ENCODE measurements around the gene KRTAP13-3. TPM values are rescaled to one million over a fixed set of nuclear protein-coding genes. Genes with fewer than 3 reads are reported as not detected.

KRTAP13-3 gene
- total and polyA plus RNA-seq, 9 of the 15 experiments (the other 6 are each of a cell fraction or from before 2014, with no cell fraction given), result not detected

GRCh38 chr21:30439975-30440374, 14.2 kb upstream of the KRTAP13-3 start, which contains the start of gene KRTAP15-1 (continued):
- TF ChIP-seq, protein P1, sequence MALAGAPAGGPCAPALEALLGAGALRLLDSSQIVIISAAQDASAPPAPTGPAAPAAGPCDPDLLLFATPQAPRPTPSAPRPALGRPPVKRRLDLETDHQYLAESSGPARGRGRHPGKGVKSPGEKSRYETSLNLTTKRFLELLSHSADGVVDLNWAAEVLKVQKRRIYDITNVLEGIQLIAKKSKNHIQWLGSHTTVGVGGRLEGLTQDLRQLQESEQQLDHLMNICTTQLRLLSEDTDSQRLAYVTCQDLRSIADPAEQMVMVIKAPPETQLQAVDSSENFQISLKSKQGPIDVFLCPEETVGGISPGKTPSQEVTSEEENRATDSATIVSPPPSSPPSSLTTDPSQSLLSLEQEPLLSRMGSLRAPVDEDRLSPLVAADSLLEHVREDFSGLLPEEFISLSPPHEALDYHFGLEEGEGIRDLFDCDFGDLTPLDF (CRISPR knock-in tag; IDR thresholded peaks at IDR 0.05), result no peak
- TF ChIP-seq, protein P2, sequence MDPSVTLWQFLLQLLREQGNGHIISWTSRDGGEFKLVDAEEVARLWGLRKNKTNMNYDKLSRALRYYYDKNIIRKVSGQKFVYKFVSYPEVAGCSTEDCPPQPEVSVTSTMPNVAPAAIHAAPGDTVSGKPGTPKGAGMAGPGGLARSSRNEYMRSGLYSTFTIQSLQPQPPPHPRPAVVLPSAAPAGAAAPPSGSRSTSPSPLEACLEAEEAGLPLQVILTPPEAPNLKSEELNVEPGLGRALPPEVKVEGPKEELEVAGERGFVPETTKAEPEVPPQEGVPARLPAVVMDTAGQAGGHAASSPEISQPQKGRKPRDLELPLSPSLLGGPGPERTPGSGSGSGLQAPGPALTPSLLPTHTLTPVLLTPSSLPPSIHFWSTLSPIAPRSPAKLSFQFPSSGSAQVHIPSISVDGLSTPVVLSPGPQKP (CRISPR knock-in tag; IDR thresholded peaks at IDR 0.05), result no peak

DNA sequence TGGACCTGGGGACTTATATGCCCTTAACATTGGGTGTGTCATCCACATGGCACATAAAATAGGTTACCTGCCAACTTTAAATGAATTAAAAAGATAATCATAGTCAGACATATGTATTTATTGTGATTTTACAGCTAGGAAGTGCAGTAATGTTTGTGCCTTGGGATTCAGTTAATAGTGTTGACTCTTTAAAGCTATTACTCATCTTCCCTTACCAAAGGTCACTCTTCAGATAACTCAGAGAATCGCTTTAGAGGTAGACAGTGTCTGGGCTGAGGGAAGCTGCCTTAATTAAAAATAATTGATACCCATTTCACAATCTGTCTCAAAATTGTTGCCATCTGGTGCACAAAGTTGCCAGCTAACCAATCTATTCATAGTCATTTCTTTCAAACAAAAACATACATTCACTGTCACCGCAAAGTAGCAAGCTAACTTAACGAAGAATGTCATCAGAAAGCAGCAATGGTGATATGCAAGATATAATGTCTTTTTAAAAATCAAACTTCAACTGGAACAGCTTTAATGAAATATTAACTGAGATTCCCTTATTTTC, 11.4 kb upstream of the KRTAP13-3 start:
- Histone ChIP-seq H3K9me1 (ENCODE audit: control insufficient read depth, insufficient read depth, low read length) (no peaks in the 10 kb centered on the region), H3K4me2 (ENCODE audit: insufficient read depth, low read length) (no peak overlapping the region), H2AFZ (ENCODE audit: low read depth, low read length) (no peak overlapping the region), H3K9ac (ENCODE audit: insufficient read depth in 1 of 2, low read depth in 2 of 2, low read length in 2 of 2) (no peak overlapping the region), H3K27me3 (ENCODE audit: control insufficient read depth in 2 of 2, insufficient read depth in 2 of 2, low read length in 2 of 2) (no peaks in the 10 kb centered on the region), H3K9me3 (replicated peaks; ENCODE audit: control insufficient read depth, insufficient read depth, low read depth, low read length) (no peaks in the 10 kb centered on the region; the same call in 1 of the 2 replicates), H3K4me1 (replicated peaks in 1 of 2; ENCODE audit: control insufficient read depth in 2 of 2, insufficient read depth in 2 of 2, low read length in 2 of 2) (no peaks in the 10 kb centered on the region), H3K27ac (ENCODE audit: extremely low read depth, low read depth, low read length) (no peak overlapping the region), H3K36me3 (ENCODE audit: control insufficient read depth, insufficient read depth, low read length) (no peaks in the 10 kb centered on the region), H3K79me2 (ENCODE audit: control insufficient read depth, insufficient read depth, low read length) (no peaks in the 10 kb centered on the region), H4K20me1 (replicated peaks; ENCODE audit: control insufficient read depth, insufficient read depth, low read length) (no peaks in the 10 kb centered on the region), H3K4me3 (no peak overlapping the region)
- ChIA-PET CTCF (ENCODE audit: low intra/inter-chr PET ratio) (no interaction called here), POLR2A (no interaction called here)
- ATAC-seq (no peak), DNase-seq (ENCODE audit: extremely low read depth in 1 of 4, low spot score in 3 of 4) (no peak), FAIRE-seq (no peak)
- no TSS peak for BruUV-seq (replicated peaks)
- in situ Hi-C loops (cut with MboI), result no loop called here
- 3% methylated on average over 3 of the region's 3 CpGs for WGBS (ENCODE audit: insufficient coverage, low coverage, missing lambda C conversion rate)
- TF ChIP-seq CREB3 (tag; conservative IDR thresholded peaks at IDR 0.05; ENCODE audit: low read depth) (no peak), ZFX (CRISPR knock-in tag; IDR thresholded peaks at IDR 0.05) (no peak), IFI16 (CRISPR knock-in tag; IDR thresholded peaks at IDR 0.05) (no peak), ZBTB26 (CRISPR knock-in tag; IDR thresholded peaks at IDR 0.05) (no peak), RFX5 (IDR thresholded peaks at IDR 0.05; ENCODE audit: low read depth, low read length) (no peak)
- intact Hi-C loops (cut with micrococcal nuclease), result no loop called here
